ENCODE measurements around the gene PLCH1. TPM values are rescaled to one million over a fixed set of nuclear protein-coding genes. Genes with fewer than 3 reads are reported as not detected.

PLCH1 gene
- total RNA-seq, 1 donor from 2014 or later: 1.1 TPM

DNA sequence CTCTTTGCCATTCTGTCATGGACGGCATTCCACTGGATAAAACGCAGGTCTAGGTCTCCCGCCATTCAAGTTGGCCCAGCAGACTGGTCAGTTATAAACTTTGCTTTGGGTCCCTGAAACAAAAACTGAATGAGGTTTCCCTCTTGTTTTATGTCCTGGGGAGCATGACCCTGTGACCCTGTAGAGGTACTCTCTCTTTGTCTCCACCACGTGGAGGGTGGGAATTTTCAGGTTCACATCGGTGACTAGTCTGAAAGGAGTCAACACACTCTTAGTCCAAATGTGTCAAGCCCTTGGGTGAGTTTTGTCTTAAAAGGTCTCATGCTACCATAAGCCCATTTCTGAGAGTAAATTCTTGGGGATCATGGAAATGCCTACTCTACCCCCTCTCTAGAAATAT, 139.9 kb downstream of the PLCH1 start:
- no peaks in the 10 kb centered on the region for H3K27me3 Mint-ChIP-seq (ENCODE audit: unreplicated experiment)
- no peak overlapping the region for H3K4me3 Mint-ChIP-seq (ENCODE audit: unreplicated experiment)
- peaks cover 2% of the 10 kb centered on the region for H3K4me1 Mint-ChIP-seq (ENCODE audit: low read depth, unreplicated experiment)
- H3K9me3 Mint-ChIP-seq (ENCODE audit: unreplicated experiment): peaks cover 4% of the 10 kb centered on the region
- peaks cover 14% of the 10 kb centered on the region for H3K36me3 Mint-ChIP-seq (ENCODE audit: unreplicated experiment)
- H3K27ac Mint-ChIP-seq (ENCODE audit: unreplicated experiment): no peak overlapping the region
- TF ChIP-seq, protein P1, sequence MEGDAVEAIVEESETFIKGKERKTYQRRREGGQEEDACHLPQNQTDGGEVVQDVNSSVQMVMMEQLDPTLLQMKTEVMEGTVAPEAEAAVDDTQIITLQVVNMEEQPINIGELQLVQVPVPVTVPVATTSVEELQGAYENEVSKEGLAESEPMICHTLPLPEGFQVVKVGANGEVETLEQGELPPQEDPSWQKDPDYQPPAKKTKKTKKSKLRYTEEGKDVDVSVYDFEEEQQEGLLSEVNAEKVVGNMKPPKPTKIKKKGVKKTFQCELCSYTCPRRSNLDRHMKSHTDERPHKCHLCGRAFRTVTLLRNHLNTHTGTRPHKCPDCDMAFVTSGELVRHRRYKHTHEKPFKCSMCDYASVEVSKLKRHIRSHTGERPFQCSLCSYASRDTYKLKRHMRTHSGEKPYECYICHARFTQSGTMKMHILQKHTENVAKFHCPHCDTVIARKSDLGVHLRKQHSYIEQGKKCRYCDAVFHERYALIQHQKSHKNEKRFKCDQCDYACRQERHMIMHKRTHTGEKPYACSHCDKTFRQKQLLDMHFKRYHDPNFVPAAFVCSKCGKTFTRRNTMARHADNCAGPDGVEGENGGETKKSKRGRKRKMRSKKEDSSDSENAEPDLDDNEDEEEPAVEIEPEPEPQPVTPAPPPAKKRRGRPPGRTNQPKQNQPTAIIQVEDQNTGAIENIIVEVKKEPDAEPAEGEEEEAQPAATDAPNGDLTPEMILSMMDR (IDR thresholded peaks at IDR 0.05; ENCODE audit: partially characterized antibody, unreplicated experiment): no peak
- DNase-seq: no peak

DNA sequence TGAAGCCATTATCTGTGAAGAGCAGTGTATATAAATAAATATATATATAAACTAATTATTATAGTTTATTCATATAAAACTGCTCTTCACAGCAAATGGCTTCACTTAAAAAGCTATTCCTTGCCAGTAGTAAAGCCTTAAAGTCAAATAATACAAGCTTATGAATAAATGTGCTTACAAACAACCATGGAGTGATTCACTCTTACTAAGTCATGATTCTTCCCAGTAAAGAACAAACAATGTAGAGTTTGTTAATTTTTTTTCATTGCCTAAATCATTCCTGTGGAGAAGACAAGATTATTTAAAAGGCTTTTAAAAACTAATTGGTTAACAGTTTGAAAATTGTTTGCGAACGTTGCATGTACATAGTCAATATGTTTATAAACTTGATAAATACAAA, 140.7 kb downstream of the PLCH1 start:
- Mint-ChIP-seq H3K4me1 (ENCODE audit: low read depth, unreplicated experiment) (peaks cover 2% of the 10 kb centered on the region), H3K27me3 (ENCODE audit: unreplicated experiment) (no peaks in the 10 kb centered on the region), H3K9me3 (ENCODE audit: unreplicated experiment) (peaks cover 4% of the 10 kb centered on the region), H3K36me3 (ENCODE audit: unreplicated experiment) (peaks cover 6% of the 10 kb centered on the region), H3K27ac (ENCODE audit: unreplicated experiment) (no peak overlapping the region), H3K4me3 (ENCODE audit: unreplicated experiment) (no peak overlapping the region)
- DNase-seq: no peak
- TF ChIP-seq, protein P1 (IDR thresholded peaks at IDR 0.05; ENCODE audit: partially characterized antibody, unreplicated experiment): no peak

DNA sequence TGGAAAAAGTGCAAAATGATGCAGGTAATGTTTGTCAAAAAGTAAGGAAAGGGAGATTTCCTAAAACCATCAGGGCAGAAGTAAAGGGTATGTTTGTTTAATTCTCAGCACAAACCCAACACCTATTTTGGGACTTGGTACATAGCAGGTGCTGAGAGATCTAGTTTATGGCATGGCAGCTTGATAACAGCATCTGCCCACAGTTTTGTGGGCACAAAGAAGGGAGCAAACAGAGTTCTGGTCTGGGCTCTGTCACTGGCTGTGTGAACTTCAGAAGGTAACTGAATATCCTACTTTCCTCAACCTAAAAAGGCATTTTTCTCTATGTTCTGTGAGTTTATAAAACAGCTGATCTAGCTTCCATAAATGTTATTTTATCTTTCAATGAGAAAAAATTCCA, 141.6 kb downstream of the PLCH1 start:
- Mint-ChIP-seq H3K27me3 (ENCODE audit: unreplicated experiment) (no peaks in the 10 kb centered on the region), H3K9me3 (ENCODE audit: unreplicated experiment) (no peaks in the 10 kb centered on the region), H3K36me3 (ENCODE audit: unreplicated experiment) (no peaks in the 10 kb centered on the region), H3K4me1 (ENCODE audit: low read depth, unreplicated experiment) (peaks cover 2% of the 10 kb centered on the region), H3K27ac (ENCODE audit: unreplicated experiment) (no peak overlapping the region), H3K4me3 (ENCODE audit: unreplicated experiment) (no peak overlapping the region)
- no peak for DNase-seq
- TF ChIP-seq, protein P1 (IDR thresholded peaks at IDR 0.05; ENCODE audit: partially characterized antibody, unreplicated experiment): no peak

DNA sequence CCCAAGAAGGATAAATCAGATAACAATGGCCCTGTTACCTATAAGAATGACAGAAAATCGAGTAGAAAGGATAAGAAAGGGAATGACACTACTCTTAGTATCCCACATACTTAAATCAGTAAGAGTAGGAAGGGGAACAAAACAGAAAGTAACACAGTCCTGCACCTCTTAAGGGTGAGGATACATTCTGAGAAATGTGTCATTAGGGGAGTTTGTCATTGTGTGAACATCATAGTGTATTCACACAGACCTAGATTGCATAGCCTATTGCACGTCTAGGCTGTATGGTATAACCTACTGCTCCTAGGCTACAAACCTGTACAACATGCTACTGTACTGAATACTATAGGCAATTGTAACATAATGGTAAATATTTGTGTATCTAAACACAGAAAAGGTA, 142.6 kb downstream of the PLCH1 start:
- peaks cover 2% of the 10 kb centered on the region for H3K4me1 Mint-ChIP-seq (ENCODE audit: low read depth, unreplicated experiment)
- no peaks in the 10 kb centered on the region for H3K27me3 Mint-ChIP-seq (ENCODE audit: unreplicated experiment)
- H3K36me3 Mint-ChIP-seq (ENCODE audit: unreplicated experiment): no peaks in the 10 kb centered on the region
- no peak overlapping the region for H3K27ac Mint-ChIP-seq (ENCODE audit: unreplicated experiment)
- no peaks in the 10 kb centered on the region for H3K9me3 Mint-ChIP-seq (ENCODE audit: unreplicated experiment)
- TF ChIP-seq, protein P1 (IDR thresholded peaks at IDR 0.05; ENCODE audit: partially characterized antibody, unreplicated experiment): no peak
- no peak overlapping the region for H3K4me3 Mint-ChIP-seq (ENCODE audit: unreplicated experiment)
- no peak for DNase-seq

DNA sequence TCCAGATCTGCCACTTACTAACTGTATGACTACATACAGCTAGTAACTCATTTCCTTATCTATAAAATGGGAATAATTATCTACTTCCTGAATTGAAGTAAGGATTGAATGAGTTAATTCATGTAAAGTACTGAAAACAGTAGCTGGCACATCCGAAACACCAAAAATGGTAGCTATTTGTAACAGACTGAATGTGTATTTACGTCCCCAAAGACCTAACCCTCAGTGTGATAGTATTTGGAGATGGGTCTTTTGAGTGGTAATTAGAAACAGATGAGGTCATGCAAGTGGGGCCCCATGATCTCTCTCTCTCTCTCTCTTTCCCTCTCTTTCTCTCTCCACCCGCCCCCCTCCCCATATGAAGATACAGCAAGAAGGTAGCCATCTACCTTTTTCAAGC, 146.2 kb downstream of the PLCH1 start:
- no peaks in the 10 kb centered on the region for H3K9me3 Mint-ChIP-seq (ENCODE audit: unreplicated experiment)
- no peaks in the 10 kb centered on the region for H3K27me3 Mint-ChIP-seq (ENCODE audit: unreplicated experiment)
- H3K36me3 Mint-ChIP-seq (ENCODE audit: unreplicated experiment): no peaks in the 10 kb centered on the region
- TF ChIP-seq, protein P1 (IDR thresholded peaks at IDR 0.05; ENCODE audit: partially characterized antibody, unreplicated experiment): no peak
- DNase-seq: no peak
- no peak overlapping the region for H3K27ac Mint-ChIP-seq (ENCODE audit: unreplicated experiment)
- no peaks in the 10 kb centered on the region for H3K4me1 Mint-ChIP-seq (ENCODE audit: low read depth, unreplicated experiment)
- H3K4me3 Mint-ChIP-seq (ENCODE audit: unreplicated experiment): no peak overlapping the region
